ENCODE results near the gene SRPX2.

The SRPX2 gene

GRCh38 chrX:100687128-100687527 is 43.1 kb downstream of the SRPX2 start:
- Histone ChIP-seq H3K9ac (ENCODE audit: low read length in 5 of 5) (no peak overlapping the region), H3K27ac (ENCODE audit: low read depth, low read length) (no peak overlapping the region), H3K9me3 (ENCODE audit: control insufficient read depth in 5 of 5, low read length in 5 of 5) (no peaks in the 10 kb centered on the region), H3K4me3 (ENCODE audit: low read depth in 1 of 5, low read length in 5 of 5) (no peak overlapping the region), H3K36me3 (ENCODE audit: control insufficient read depth in 5 of 5, insufficient read depth in 5 of 5, low read length in 5 of 5) (peaks cover 0 to 18% (median 2%) of the 10 kb centered on the region in 5 donors), H3K4me1 (ENCODE audit: control insufficient read depth in 5 of 5, insufficient read depth in 5 of 5, low read length in 5 of 5) (peaks cover 0 to 5% (median 0%) of the 10 kb centered on the region in 5 donors), H3K27me3 (ENCODE audit: control insufficient read depth in 5 of 5, insufficient read depth in 4 of 5, low read length in 5 of 5) (peaks cover 0 to 10% (median 4%) of the 10 kb centered on the region in 5 donors)

- Histone ChIP-seq H3K9ac (ENCODE audit: low read length in 5 of 5) (peak overlapping the region in 1 of 5 donors; percentile 30), H3K9me3 (ENCODE audit: control insufficient read depth in 5 of 5, low read length in 5 of 5) (no peaks in the 10 kb centered on the region), H3K36me3 (ENCODE audit: control insufficient read depth in 5 of 5, insufficient read depth in 5 of 5, low read length in 5 of 5) (peaks cover 0 to 18% (median 2%) of the 10 kb centered on the region in 5 donors), H3K4me3 (ENCODE audit: low read depth in 1 of 5, low read length in 5 of 5) (no peak overlapping the region), H3K27ac (ENCODE audit: low read depth, low read length) (no peak overlapping the region), H3K27me3 (ENCODE audit: control insufficient read depth in 5 of 5, insufficient read depth in 4 of 5, low read length in 5 of 5) (peaks cover 4 to 11% (median 6%) of the 10 kb centered on the region in 5 donors), H3K4me1 (ENCODE audit: control insufficient read depth in 5 of 5, insufficient read depth in 5 of 5, low read length in 5 of 5) (peaks cover 0 to 5% (median 0%) of the 10 kb centered on the region in 5 donors)
These were observed 43.5 kb downstream of the SRPX2 start for GRCh38 chrX:100687546-100687945.

GRCh38 chrX:100695302-100695701 is 51.3 kb downstream of the SRPX2 start:
- Histone ChIP-seq H3K27ac (ENCODE audit: low read depth, low read length) (no peak overlapping the region), H3K9me3 (ENCODE audit: control insufficient read depth in 5 of 5, low read length in 5 of 5) (no peaks in the 10 kb centered on the region), H3K36me3 (ENCODE audit: control insufficient read depth in 5 of 5, insufficient read depth in 5 of 5, low read length in 5 of 5) (peaks cover 0 to 3% (median 0%) of the 10 kb centered on the region in 5 donors), H3K27me3 (ENCODE audit: control insufficient read depth in 5 of 5, insufficient read depth in 4 of 5, low read length in 5 of 5) (peaks cover 0 to 11% (median 4%) of the 10 kb centered on the region in 5 donors), H3K4me1 (ENCODE audit: control insufficient read depth in 5 of 5, insufficient read depth in 5 of 5, low read length in 5 of 5) (no peaks in the 10 kb centered on the region), H3K9ac (ENCODE audit: low read length in 5 of 5) (no peak overlapping the region), H3K4me3 (ENCODE audit: low read depth in 1 of 5, low read length in 5 of 5) (no peak overlapping the region)

GRCh38 chrX:100695991-100696390 is 52.0 kb downstream of the SRPX2 start:
- no peaks in the 10 kb centered on the region for H3K9me3 ChIP-seq (ENCODE audit: control insufficient read depth in 5 of 5, low read length in 5 of 5)
- H3K27me3 ChIP-seq (ENCODE audit: control insufficient read depth in 5 of 5, insufficient read depth in 4 of 5, low read length in 5 of 5) = peaks cover 0 to 10% (median 4%) of the 10 kb centered on the region in 5 donors
- H3K4me3 ChIP-seq (ENCODE audit: low read depth in 1 of 5, low read length in 5 of 5) = no peak overlapping the region
- no peaks in the 10 kb centered on the region for H3K4me1 ChIP-seq (ENCODE audit: control insufficient read depth in 5 of 5, insufficient read depth in 5 of 5, low read length in 5 of 5)
- no peak overlapping the region for H3K27ac ChIP-seq (ENCODE audit: low read depth, low read length)
- no peak overlapping the region for H3K9ac ChIP-seq (ENCODE audit: low read length in 5 of 5)
- H3K36me3 ChIP-seq (ENCODE audit: control insufficient read depth in 5 of 5, insufficient read depth in 5 of 5, low read length in 5 of 5) = peaks cover 0 to 3% (median under 1%) of the 10 kb centered on the region in 5 donors

GRCh38 chrX:100696699-100697351 is 52.8 kb downstream of the SRPX2 start:
- Histone ChIP-seq H3K27me3 (ENCODE audit: control insufficient read depth in 5 of 5, insufficient read depth in 4 of 5, low read length in 5 of 5) (peaks cover 0 to 13% (median 4%) of the 10 kb centered on the region in 5 donors), H3K4me3 (ENCODE audit: low read depth in 1 of 5, low read length in 5 of 5) (no peak overlapping the region), H3K27ac (ENCODE audit: low read depth, low read length) (no peak overlapping the region), H3K4me1 (ENCODE audit: control insufficient read depth in 5 of 5, insufficient read depth in 5 of 5, low read length in 5 of 5) (no peaks in the 10 kb centered on the region), H3K9me3 (ENCODE audit: control insufficient read depth in 5 of 5, low read length in 5 of 5) (no peaks in the 10 kb centered on the region), H3K36me3 (ENCODE audit: control insufficient read depth in 5 of 5, insufficient read depth in 5 of 5, low read length in 5 of 5) (peaks cover 0 to 8% (median 5%) of the 10 kb centered on the region in 5 donors), H3K9ac (ENCODE audit: low read length in 5 of 5) (no peak overlapping the region)

- H3K9ac ChIP-seq (ENCODE audit: low read length in 5 of 5) = no peak overlapping the region
- peaks cover 0 to 8% (median 5%) of the 10 kb centered on the region in 5 donors for H3K36me3 ChIP-seq (ENCODE audit: control insufficient read depth in 5 of 5, insufficient read depth in 5 of 5, low read length in 5 of 5)
- no peaks in the 10 kb centered on the region for H3K9me3 ChIP-seq (ENCODE audit: control insufficient read depth in 5 of 5, low read length in 5 of 5)
- no peaks in the 10 kb centered on the region for H3K4me1 ChIP-seq (ENCODE audit: control insufficient read depth in 5 of 5, insufficient read depth in 5 of 5, low read length in 5 of 5)
- H3K27ac ChIP-seq (ENCODE audit: low read depth, low read length) = no peak overlapping the region
- no peak overlapping the region for H3K4me3 ChIP-seq (ENCODE audit: low read depth in 1 of 5, low read length in 5 of 5)
- peaks cover 0 to 10% (median 3%) of the 10 kb centered on the region in 5 donors for H3K27me3 ChIP-seq (ENCODE audit: control insufficient read depth in 5 of 5, insufficient read depth in 4 of 5, low read length in 5 of 5)
These were observed 54.6 kb downstream of the SRPX2 start for GRCh38 chrX:100698551-100698950.

GRCh38 chrX:100700809-100701208 is 56.8 kb downstream of the SRPX2 start:
- H3K4me3 ChIP-seq (ENCODE audit: low read depth in 1 of 5, low read length in 5 of 5) = no peak overlapping the region
- H3K36me3 ChIP-seq (ENCODE audit: control insufficient read depth in 5 of 5, insufficient read depth in 5 of 5, low read length in 5 of 5) = peaks cover 0 to 8% (median 5%) of the 10 kb centered on the region in 5 donors
- peaks cover 0 to 10% (median 2%) of the 10 kb centered on the region in 5 donors for H3K27me3 ChIP-seq (ENCODE audit: control insufficient read depth in 5 of 5, insufficient read depth in 4 of 5, low read length in 5 of 5)
- H3K4me1 ChIP-seq (ENCODE audit: control insufficient read depth in 5 of 5, insufficient read depth in 5 of 5, low read length in 5 of 5) = no peaks in the 10 kb centered on the region
- no peak overlapping the region for H3K9ac ChIP-seq (ENCODE audit: low read length in 5 of 5)
- no peaks in the 10 kb centered on the region for H3K9me3 ChIP-seq (ENCODE audit: control insufficient read depth in 5 of 5, low read length in 5 of 5)
- H3K27ac ChIP-seq (ENCODE audit: low read depth, low read length) = no peak overlapping the region

GRCh38 chrX:100704581-100705203 is 60.7 kb downstream of the SRPX2 start:
- no peaks in the 10 kb centered on the region for H3K9me3 ChIP-seq (ENCODE audit: control insufficient read depth in 5 of 5, low read length in 5 of 5)
- H3K27me3 ChIP-seq (ENCODE audit: control insufficient read depth in 5 of 5, insufficient read depth in 4 of 5, low read length in 5 of 5) = peaks cover 0 to 9% (median 2%) of the 10 kb centered on the region in 5 donors
- peaks cover 0 to 8% (median 5%) of the 10 kb centered on the region in 5 donors for H3K36me3 ChIP-seq (ENCODE audit: control insufficient read depth in 5 of 5, insufficient read depth in 5 of 5, low read length in 5 of 5)
- H3K4me3 ChIP-seq (ENCODE audit: low read depth in 1 of 5, low read length in 5 of 5) = no peak overlapping the region
- no peaks in the 10 kb centered on the region for H3K4me1 ChIP-seq (ENCODE audit: control insufficient read depth in 5 of 5, insufficient read depth in 5 of 5, low read length in 5 of 5)
- H3K9ac ChIP-seq (ENCODE audit: low read length in 5 of 5) = no peak overlapping the region
- H3K27ac ChIP-seq (ENCODE audit: low read depth, low read length) = no peak overlapping the region

- H3K9me3 ChIP-seq (ENCODE audit: control insufficient read depth in 5 of 5, low read length in 5 of 5) = no peaks in the 10 kb centered on the region
- no peak overlapping the region for H3K4me3 ChIP-seq (ENCODE audit: low read depth in 1 of 5, low read length in 5 of 5)
- H3K36me3 ChIP-seq (ENCODE audit: control insufficient read depth in 5 of 5, insufficient read depth in 5 of 5, low read length in 5 of 5) = no peaks in the 10 kb centered on the region
- peaks cover 0 to 4% (median 0%) of the 10 kb centered on the region in 5 donors for H3K4me1 ChIP-seq (ENCODE audit: control insufficient read depth in 5 of 5, insufficient read depth in 5 of 5, low read length in 5 of 5)
- H3K27me3 ChIP-seq (ENCODE audit: control insufficient read depth in 5 of 5, insufficient read depth in 4 of 5, low read length in 5 of 5) = peaks cover 0 to 6% (median 2%) of the 10 kb centered on the region in 5 donors
- H3K9ac ChIP-seq (ENCODE audit: low read length in 5 of 5) = no peak overlapping the region
- no peak overlapping the region for H3K27ac ChIP-seq (ENCODE audit: low read depth, low read length)
These were observed 66.8 kb downstream of the SRPX2 start for GRCh38 chrX:100710816-100711215.

GRCh38 chrX:100717363-100717762 is 73.4 kb downstream of the SRPX2 start:
- Histone ChIP-seq H3K9me3 (ENCODE audit: control insufficient read depth in 5 of 5, low read length in 5 of 5) (no peaks in the 10 kb centered on the region), H3K9ac (ENCODE audit: low read length in 5 of 5) (no peak overlapping the region), H3K27ac (ENCODE audit: low read depth, low read length) (no peak overlapping the region), H3K36me3 (ENCODE audit: control insufficient read depth in 5 of 5, insufficient read depth in 5 of 5, low read length in 5 of 5) (no peaks in the 10 kb centered on the region), H3K4me1 (ENCODE audit: control insufficient read depth in 5 of 5, insufficient read depth in 5 of 5, low read length in 5 of 5) (no peaks in the 10 kb centered on the region), H3K4me3 (ENCODE audit: low read depth in 1 of 5, low read length in 5 of 5) (no peak overlapping the region), H3K27me3 (ENCODE audit: control insufficient read depth in 5 of 5, insufficient read depth in 4 of 5, low read length in 5 of 5) (no peaks in the 10 kb centered on the region)

Measured in subcutaneous abdominal adipose tissue (tissue), 5 donors.